Endothelial cell of umbilical vein (primary cell): Measurements from ENCODE around the gene SORCS2. TPM values are rescaled to one million over a fixed set of nuclear protein-coding genes. Genes with fewer than 3 reads are reported as not detected.

Experiments used
- BruUV-seq: library from RNA; stranded (reverse); fragments of 400-500 nt; replicated peaks from 2 replicates; lab custom pipeline; 2021; lab: Mats Ljungman, UMichigan
- CTCF ChIA-PET: fragments of 300-600, 350-600 bp; sonication (Branson Sonifier 250); formaldehyde crosslinking; loops from one replicate; lab custom pipeline; 2021; ENCODE audit warnings: antibody characterized with exemption, inconsistent platforms; lab: Charles Lee
- POLR2A ChIA-PET: fragments of 300-600, 350-600 bp; sonication (Branson Sonifier 250); formaldehyde crosslinking; loops from one replicate; lab custom pipeline; 2021; ENCODE audit warnings: antibody characterized with exemption, inconsistent platforms; lab: Charles Lee
- DNase-seq: peaks from one replicate; pipeline ENCODE4 v3.0.0-alpha.2; 2011; ENCODE audit warnings: low read depth, low spot score
- FAIRE-seq: peaks from 2 replicates; lab custom pipeline; 2011; peaks lifted over from hg19 to GRCh38; lab: Jason Lieb, UNC
- H2AFZ ChIP-seq: 2 replicates; pipeline ENCODE4 v1.6.0; 2012; ENCODE audit warnings: low read depth, low read length, control low read depth, inconsistent platforms
- H3K27ac ChIP-seq: 2 replicates; pipeline ENCODE4 v1.5.1; 2011; ENCODE audit warnings: low read depth, mild to moderate bottlenecking, control low read depth, low read length, moderate library complexity; ENCODE audit not compliant: insufficient read depth
- H3K27me3 ChIP-seq, 2 experiments: 2 replicates each; pipeline versions ENCODE4 v1.6.0 to v1.6.1; 2011; ENCODE audit warnings: low read length in 2 of 2, mixed read lengths in 1 of 2; ENCODE audit not compliant: control insufficient read depth in 2 of 2, insufficient read depth in 2 of 2
- H3K36me3 ChIP-seq, 2 experiments: 2 replicates in 1 of 2; 3 replicates in 1 of 2; pipeline ENCODE4 v1.5.1; 2011; ENCODE audit warnings: low read length in 2 of 2, mild to moderate bottlenecking in 1 of 2, moderate library complexity in 1 of 2; ENCODE audit not compliant: control insufficient read depth in 2 of 2, insufficient read depth in 2 of 2; ENCODE audit errors: extremely low read depth in 1 of 2
- H3K4me1 ChIP-seq: 3 replicates; pipeline ENCODE4 v1.5.1; 2011; ENCODE audit warnings: mild to moderate bottlenecking, low read length; ENCODE audit not compliant: control insufficient read depth, insufficient read depth; ENCODE audit errors: extremely low read depth
- H3K4me2 ChIP-seq: 2 replicates; pipeline ENCODE4 v1.6.1; 2011; ENCODE audit warnings: low read length, control low read depth, mixed read lengths; ENCODE audit not compliant: insufficient read depth
- H3K4me3 ChIP-seq, 3 experiments: fragments of 200-600 bp in 1 of 3; sonication (generic), shearing (Covaris generic) in 1 of 3; replicated peaks in 1 of 3; 2 replicates each; pipeline ENCODE4 v1.5.1; 2011 to 2016; ENCODE audit warnings: control low read depth in 3 of 3, low read length in 3 of 3, mild to moderate bottlenecking in 2 of 3, inconsistent platforms in 1 of 3, low read depth in 1 of 3, moderate library complexity in 1 of 3; ENCODE audit not compliant: insufficient read depth in 1 of 3
- H3K79me2 ChIP-seq: 2 replicates; pipeline ENCODE4 v1.6.0; 2012; ENCODE audit warnings: low read length, inconsistent platforms; ENCODE audit not compliant: control insufficient read depth, insufficient read depth
- H3K9ac ChIP-seq: replicated peaks from 2 replicates; pipeline ENCODE3; 2011; ENCODE audit warnings: low read length, control low read depth; ENCODE audit not compliant: insufficient read depth; ENCODE audit errors: extremely low read depth
- H3K9me1 ChIP-seq: replicated peaks from 3 replicates; pipeline ENCODE4 v1.6.0; 2011; ENCODE audit warnings: mild to moderate bottlenecking, low read length; ENCODE audit not compliant: control insufficient read depth, insufficient read depth; ENCODE audit errors: extremely low read depth
- H3K9me3 ChIP-seq: replicated peaks from 2 replicates; pipeline ENCODE4 v1.5.1; 2012; ENCODE audit warnings: low read length, inconsistent platforms; ENCODE audit not compliant: control insufficient read depth, insufficient read depth
- H4K20me1 ChIP-seq: replicated peaks from 2 replicates; pipeline ENCODE3; 2011; ENCODE audit warnings: mild to moderate bottlenecking, low read length; ENCODE audit not compliant: control insufficient read depth, insufficient read depth; ENCODE audit errors: extremely low read depth
- CTCF ChIP-seq, 2 donors: IDR thresholded peaks; 1 replicate in 1 of 2; 2 replicates in 1 of 2; pipeline ENCODE4 v1.5.1; 2011; ENCODE audit warnings: low read length in 2 of 2, mild to moderate bottlenecking in 2 of 2, moderate library complexity in 2 of 2, control low read depth in 1 of 2, inconsistent platforms in 1 of 2, low read depth in 1 of 2; ENCODE audit not compliant: insufficient read depth in 1 of 2; ENCODE audit errors: extremely low read depth in 1 of 2
- EZH2 ChIP-seq: IDR thresholded peaks from 2 replicates; pipeline ENCODE4 v1.6.1; 2012; ENCODE audit warnings: borderline replicate concordance, low read depth, mild to moderate bottlenecking, moderate library complexity, low read length, inconsistent platforms; ENCODE audit not compliant: severe bottlenecking
- FOS ChIP-seq: IDR thresholded peaks from 2 replicates; pipeline ENCODE4 v1.6.1; 2011; ENCODE audit warnings: mild to moderate bottlenecking, low read length, moderate library complexity, borderline replicate concordance; ENCODE audit not compliant: insufficient read depth
- GATA2 ChIP-seq: IDR thresholded peaks from 2 replicates; pipeline ENCODE4 v1.7.0; 2011; ENCODE audit warnings: low read depth, mild to moderate bottlenecking, moderate library complexity, mixed read lengths, low read length; ENCODE audit not compliant: insufficient read length, insufficient read depth
- JUN ChIP-seq: IDR thresholded peaks from 2 replicates; pipeline ENCODE4 v1.6.1; 2011; ENCODE audit warnings: borderline replicate concordance, low read depth; ENCODE audit not compliant: insufficient read length, insufficient read depth
- MAX ChIP-seq: IDR thresholded peaks from 2 replicates; pipeline ENCODE4 v1.6.1; 2011; ENCODE audit not compliant: insufficient read depth, insufficient read length
- MYC ChIP-seq: IDR thresholded peaks from one replicate; pipeline ENCODE4 v1.6.1; 2011; ENCODE audit warnings: mild to moderate bottlenecking, low read depth, low read length
- POLR2A ChIP-seq: IDR thresholded peaks from 2 replicates; pipeline ENCODE4 v1.6.1; 2012; ENCODE audit warnings: low read depth, mild to moderate bottlenecking, control low read depth, low read length
- POLR2AphosphoS5 ChIP-seq: IDR thresholded peaks from 2 replicates; pipeline ENCODE4 v1.6.1; 2012; ENCODE audit warnings: low read depth, mild to moderate bottlenecking, control low read depth, low read length, moderate library complexity; ENCODE audit not compliant: insufficient read depth
- dilution Hi-C: fragments of 300-500 bp; cut with MboI; formaldehyde crosslinking; loops from one replicate; pipeline ENCODE4 v1.15.0; 2019; ENCODE audit warnings: low sequenced_read_pairs; ENCODE audit not compliant: extremely low pct_ligation_motif_present
- intact Hi-C: fragments of 100-400 bp; cut with micrococcal nuclease; formaldehyde crosslinking; loops from one replicate; pipeline ENCODE4 v1.10.0; 2022
- polyA plus RNA-seq, 4 experiments: library from polyadenylated mRNA; depleted of rRNA in 3 of 4; stranded (reverse) in 3 of 4; unstranded in 1 of 4; fragments of >200 nt; gene quantifications; 2 replicates each; pipeline versions ENCODE4 v1.2.1 to v1.2.3, GENCODE V29; 2011 to 2012; ENCODE audit warnings: missing spikeins in 1 of 4
- total RNA-seq: library from RNA; stranded (reverse); gene quantifications from 2 replicates; pipeline ENCODE4 v1.2.3, GENCODE V29; 2021

SORCS2 gene
- total and polyA plus RNA-seq, 2 donors (not counting 3 experiments of a cell fraction or from before 2014, with no cell fraction given) = not detected

GRCh38 chr4:7362341-7362740 is 170.0 kb downstream of the SORCS2 start:
- dilution Hi-C loops = no loop called here
- Histone ChIP-seq H3K4me1 (no peaks in the 10 kb centered on the region), H3K27ac (no peak overlapping the region), H3K9me3 (no peaks in the 10 kb centered on the region), H3K79me2 (no peaks in the 10 kb centered on the region), H3K4me2 (no peak overlapping the region), H4K20me1 (no peaks in the 10 kb centered on the region), H3K4me3 (no peak overlapping the region), H3K27me3 (no peaks in the 10 kb centered on the region), H3K36me3 (no peaks in the 10 kb centered on the region), H3K9ac (no peak overlapping the region), H3K9me1 (no peaks in the 10 kb centered on the region), H2AFZ (no peak overlapping the region)
- TF ChIP-seq FOS (no peak), GATA2 (no peak), EZH2 (no peak), MYC (no peak), MAX (no peak), POLR2A (no peak), JUN (no peak), POLR2AphosphoS5 (no peak), CTCF (IDR thresholded peaks at IDR 0.05; ENCODE audit: extremely low read depth in 1 of 2, insufficient read depth in 1 of 2, low read depth in 1 of 2, low read length in 2 of 2) (no peak)
- POLR2A ChIA-PET = no interaction called here
- intact Hi-C loops = no loop called here
- FAIRE-seq (no peak), DNase-seq (no peak)
- CTCF ChIA-PET = no interaction called here
- no TSS peak for BruUV-seq
